Vagina (tissue), 2 donors: Measurements from ENCODE around the gene AJM1.
"Not testable (repeated sequence)": the region's sequence is repeated elsewhere in the genome, so short reads cannot be mapped to it uniquely, and the experiment has no call there.

Source experiments
- CTCF ChIP-seq, 3 experiments: fragments of 450-650 bp in 2 of 3; fragments of 200-600 bp in 1 of 3; sonication (generic) in 1 of 3; IDR thresholded peaks; one replicate each; pipeline ENCODE4 v1.5.1; 2017 to 2019; ENCODE audit warnings: antibody characterized with exemption in 3 of 3, mild to moderate bottlenecking in 2 of 3, moderate library complexity in 2 of 3
- POLR2A ChIP-seq, 2 donors: fragments of 450-650 bp; IDR thresholded peaks; one replicate each; pipeline ENCODE4 v1.6.1; 2017; ENCODE audit warnings: antibody characterized with exemption in 2 of 2, mild to moderate bottlenecking in 2 of 2, moderate library complexity in 2 of 2
- POLR2AphosphoS5 ChIP-seq, 2 donors: sonication (generic); formaldehyde crosslinking; IDR thresholded peaks; one replicate each; pipeline ENCODE4 v1.9.0; 2017; ENCODE audit warnings: antibody characterized with exemption in 2 of 2, mild to moderate bottlenecking in 2 of 2, low read depth in 1 of 2; ENCODE audit not compliant: insufficient read depth in 1 of 2

DNA sequence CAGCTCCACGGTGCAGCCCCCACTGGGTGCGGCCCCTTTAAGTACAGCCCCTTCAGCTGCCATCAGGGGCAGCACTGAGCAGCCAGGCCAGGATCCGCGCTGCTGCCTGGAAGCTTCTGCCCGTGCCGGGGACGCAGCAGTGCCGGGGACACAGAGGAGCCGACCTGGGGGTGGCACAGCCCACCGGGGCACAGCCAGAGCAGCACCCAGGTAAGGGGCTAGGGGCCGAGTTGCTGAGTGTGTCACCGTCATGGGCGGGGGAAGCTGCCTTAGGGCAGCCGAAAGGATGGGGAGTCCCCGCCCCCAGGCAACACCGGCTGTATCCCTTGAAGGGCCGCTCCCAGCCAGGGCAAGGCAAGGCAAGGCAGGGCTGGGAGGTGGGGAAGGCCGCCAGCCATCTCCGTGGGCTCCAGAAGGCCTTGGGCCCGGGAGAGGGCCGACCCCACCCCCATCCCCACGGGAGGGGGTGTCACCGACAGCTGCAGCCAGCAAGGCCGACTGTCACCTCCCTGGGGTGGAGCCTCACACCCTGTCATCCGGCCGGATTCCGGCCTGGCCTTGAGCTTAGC, at the start of gene AJM1:
- TF ChIP-seq CTCF (IDR thresholded peaks at IDR 0.05) (peak; percentile 40 to 73 (median 48)), POLR2AphosphoS5 (IDR thresholded peaks at IDR 0.05; ENCODE audit: insufficient read depth in 1 of 2, low read depth in 1 of 2) (peak in 1 of 2 donors; percentile 50)
- TF ChIP-seq POLR2A (IDR thresholded peaks at IDR 0.05), result not testable (repeated sequence)
